GM19324 (cell line): ENCODE measurements around the gene ZNF668.
"Not testable (repeated sequence)": the region's sequence is repeated elsewhere in the genome, so short reads cannot be mapped to it uniquely, and the experiment has no call there.

Source experiments
- ATAC-seq: cut with Tn5 transposase; IDR thresholded peaks from one replicate; pipeline ENCODE4 v1.9.1; 2021; ENCODE audit warnings: mild to moderate bottlenecking, moderate library complexity; ENCODE audit not compliant: unreplicated experiment, low FRiP score

The ZNF668 gene

DNA sequence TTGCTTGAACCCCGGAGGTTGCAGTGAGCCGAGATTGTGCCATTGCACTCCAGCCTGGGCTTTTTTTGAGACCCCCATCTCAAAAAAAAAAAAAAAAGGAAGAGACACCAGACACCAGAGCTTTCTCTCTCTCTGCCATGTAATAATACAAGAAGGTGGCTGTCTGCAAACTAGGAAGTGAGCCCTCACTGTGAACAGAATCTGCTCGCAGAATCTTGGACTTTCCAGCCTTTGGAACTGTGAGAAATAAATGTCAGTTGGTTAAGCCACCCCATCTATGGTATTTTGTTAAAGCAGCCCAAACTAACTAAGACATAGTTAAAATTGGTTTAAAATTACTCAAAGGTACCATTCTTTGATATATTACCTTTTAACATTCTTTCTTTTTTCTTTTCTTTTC lies 53.5 kb downstream of the ZNF668 start:
- no peak for ATAC-seq

DNA sequence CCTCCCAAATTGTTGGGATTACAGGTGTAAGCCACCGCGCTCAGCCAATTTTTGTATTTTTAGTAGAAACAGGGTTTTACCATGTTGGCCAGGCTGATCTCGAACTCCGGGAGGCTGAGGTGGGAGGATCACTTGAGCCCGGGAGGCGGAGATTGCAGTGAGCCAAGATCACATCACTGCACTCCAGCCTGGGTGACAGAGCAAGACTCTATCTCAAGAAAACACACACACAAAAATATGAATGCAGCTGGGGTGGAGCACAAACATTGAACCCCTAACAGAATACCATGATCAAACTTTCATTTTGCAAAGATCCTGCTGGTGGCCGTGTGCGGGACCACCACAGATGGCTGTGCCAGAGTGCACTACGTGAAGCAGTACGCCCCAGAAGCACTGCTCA lies 56.3 kb downstream of the ZNF668 start:
- not testable (repeated sequence) for ATAC-seq

DNA sequence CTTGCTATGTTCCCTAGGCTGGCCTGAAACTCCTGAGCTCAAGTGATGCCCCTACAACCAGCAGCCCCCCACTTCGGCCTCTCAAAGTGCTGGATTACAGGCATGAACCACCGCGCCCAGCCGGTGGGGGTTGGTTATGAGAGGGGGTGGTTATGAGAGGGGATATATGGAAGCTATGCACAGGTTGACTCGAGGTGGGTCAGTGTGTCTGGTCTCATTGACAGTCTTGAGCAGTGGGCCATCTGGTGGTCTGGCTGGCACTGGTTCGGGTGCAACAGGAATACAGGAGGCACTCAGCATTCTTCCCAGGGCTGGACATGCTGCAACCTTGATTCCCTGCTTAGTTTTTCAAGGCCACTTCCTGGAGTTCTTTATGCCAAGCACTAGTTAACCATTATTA lies 58.0 kb downstream of the ZNF668 start:
- ATAC-seq = no peak

DNA sequence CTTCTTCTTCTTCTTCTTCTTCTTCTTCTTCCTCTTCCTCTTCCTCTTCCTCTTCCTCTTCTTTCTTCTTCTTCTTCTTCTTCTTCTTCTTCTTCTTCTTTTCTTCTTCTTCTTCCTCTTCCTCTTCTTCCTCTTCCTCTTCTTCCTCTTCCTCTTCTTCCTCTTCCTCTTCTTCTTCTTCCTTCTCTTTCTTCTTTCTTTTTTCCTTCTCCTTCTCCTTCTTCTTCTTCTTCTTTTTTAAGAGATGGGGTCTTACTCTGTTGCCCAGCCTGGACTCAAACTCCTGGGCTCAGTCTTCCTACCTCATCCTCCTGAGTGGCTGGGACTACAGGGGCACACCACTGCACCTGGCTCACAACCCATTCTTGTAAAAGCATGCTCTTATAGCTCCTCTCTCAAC lies 60.7 kb downstream of the ZNF668 start:
- not testable (repeated sequence) for ATAC-seq

DNA sequence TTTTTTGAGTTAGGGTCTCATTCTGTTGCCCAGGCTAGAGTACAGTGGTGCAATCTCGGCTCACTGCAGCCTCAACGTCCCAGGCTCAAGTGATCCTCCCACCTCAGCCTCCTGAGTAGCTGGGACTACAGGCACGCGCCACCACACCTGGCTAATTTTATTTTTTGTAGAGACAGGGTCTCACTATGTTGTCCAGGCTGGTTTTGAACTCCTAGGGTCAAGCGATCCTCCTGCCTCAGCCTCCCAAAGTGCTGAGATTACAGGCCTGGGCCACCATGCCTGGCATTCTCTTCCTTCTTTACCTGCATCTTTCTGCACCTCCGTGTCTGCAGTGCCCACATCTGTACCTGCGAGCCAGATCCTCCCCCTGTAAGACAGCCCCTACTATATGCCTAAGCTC lies 62.2 kb downstream of the ZNF668 start:
- not testable (repeated sequence) for ATAC-seq
